NCI-H774 (cell line): ENCODE measurements around the gene OTUB1.
"Not testable (repeated sequence)": the region's sequence is repeated elsewhere in the genome, so short reads cannot be mapped to it uniquely, and the experiment has no call there.

Source experiments
- DNase-seq: peaks from one replicate; lab custom pipeline; 2025; lab: John Stamatoyannopoulos, UW

The OTUB1 gene

DNA sequence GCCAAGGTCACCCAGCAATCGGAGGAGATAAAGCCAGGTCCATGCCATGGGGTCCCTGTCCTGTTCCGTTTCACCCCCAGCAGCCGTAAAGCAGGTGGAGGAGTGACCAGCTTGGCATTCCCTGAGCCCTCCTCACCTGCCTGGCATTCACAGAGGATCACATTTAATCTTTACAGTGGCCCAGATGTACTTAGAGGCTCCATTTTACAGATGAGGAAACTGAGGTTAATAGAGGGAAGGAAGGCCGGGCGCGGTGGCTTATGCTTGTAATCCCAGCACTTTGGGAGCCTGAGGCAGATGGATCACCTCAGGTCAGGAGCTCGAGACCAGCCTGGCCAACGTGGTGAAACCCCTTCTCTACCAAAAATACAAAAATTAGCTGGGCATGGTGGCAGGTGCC is 61.1 kb downstream of the OTUB1 start:
- DNase-seq = not testable (repeated sequence)
